ENCODE results near the gene MAPK8IP1. TPM values are rescaled to one million over a fixed set of nuclear protein-coding genes. Genes with fewer than 3 reads are reported as not detected.
A peak's percentile ranks its signal among the peaks of the same experiment; 100 is the strongest.
"Not testable (repeated sequence)": the region's sequence is repeated elsewhere in the genome, so short reads cannot be mapped to it uniquely, and the experiment has no call there.

Gene MAPK8IP1
- polyA plus RNA-seq (2011; rRNA removed) (5.6 and 8.7 TPM in 2 replicates), polyA minus RNA-seq (2011; rRNA and poly(A)+ RNA removed) (7.8 and 11.2 TPM in 2 replicates)

- ChIA-PET CTCF (interaction anchor here (5.2 kb wide), 1 partner anchor 12 kb away, joined by 30 read pairs; no protein-coding TSS in a partner anchor), POLR2A (no interaction called here)
- H3K27me3 ChIP-seq (ENCODE audit: control insufficient read depth, insufficient read depth, low read length), result peaks cover 3% of the 10 kb centered on the region; the same call in 1 of the 2 replicates
- peak within 1 kb of the TSS; percentile 37 for H3K4me3 ChIP-seq (ENCODE audit: low read depth, low read length)
- peaks cover 3% of the 10 kb centered on the region for H3K36me3 ChIP-seq (ENCODE audit: control insufficient read depth, insufficient read depth, low read length)
- no peak for DNase-seq (ENCODE audit: low read depth)
- TF ChIP-seq CTCF (IDR thresholded peaks at IDR 0.05; ENCODE audit: insufficient read depth, low read depth, low read length), result no peak
These were observed at the start of gene MAPK8IP1 for GRCh38 chr11:45885274-45885920. TSS of gene MAPK8IP1 (plus strand) at chr11:45885651. CDS start at chr11:45885821, 170 bp downstream.

- H3K4me3 ChIP-seq (ENCODE audit: low read depth, low read length), result no peak overlapping the region
- no peaks in the 10 kb centered on the region for H3K36me3 ChIP-seq (ENCODE audit: control insufficient read depth, insufficient read depth, low read length)
- H3K27me3 ChIP-seq (ENCODE audit: control insufficient read depth, insufficient read depth, low read length), result no peaks in the 10 kb centered on the region; the same call in 1 of the 2 replicates
- no peak for TF ChIP-seq CTCF (IDR thresholded peaks at IDR 0.05; ENCODE audit: insufficient read depth, low read depth, low read length)
- POLR2A ChIA-PET, result no interaction called here
- CTCF ChIA-PET, result interaction anchor here (0.7 kb wide), 1 partner anchor 8 kb away, joined by 5 read pairs; no protein-coding TSS in a partner anchor
- no peak for DNase-seq (ENCODE audit: low read depth)
These were observed 46.2 kb upstream of the MAPK8IP1 start for GRCh38 chr11:45839204-45839603.

- DNase-seq (ENCODE audit: low read depth); CTCF ChIA-PET; POLR2A ChIA-PET; H3K4me3 ChIP-seq (ENCODE audit: low read depth, low read length); H3K36me3 ChIP-seq (ENCODE audit: control insufficient read depth, insufficient read depth, low read length); H3K27me3 ChIP-seq (ENCODE audit: control insufficient read depth, insufficient read depth, low read length): not testable (repeated sequence)
These were observed 45.2 kb upstream of the MAPK8IP1 start for GRCh38 chr11:45840251-45840650.

GRCh38 chr11:45843158-45843924, 42.1 kb upstream of the MAPK8IP1 start:
- POLR2A ChIA-PET, result interaction anchor here (0.7 kb wide), 1 partner anchor 74 kb away, joined by 3 read pairs; the partner anchor contains the start of gene PEX16
- CTCF ChIA-PET, result interaction anchor here (0.7 to 2.0 kb wide), 18 partner anchors 9 to 794 kb away, joined by 3 to 12 read pairs (median 6); no protein-coding TSS in a partner anchor
- peak; percentile 96 for TF ChIP-seq CTCF (IDR thresholded peaks at IDR 0.05; ENCODE audit: insufficient read depth, low read depth, low read length)
- H3K36me3 ChIP-seq (ENCODE audit: control insufficient read depth, insufficient read depth, low read length), result no peaks in the 10 kb centered on the region
- no peak overlapping the region for H3K4me3 ChIP-seq (ENCODE audit: low read depth, low read length)
- H3K27me3 ChIP-seq (ENCODE audit: control insufficient read depth, insufficient read depth, low read length), result no peaks in the 10 kb centered on the region
- DNase-seq (ENCODE audit: low read depth), result no peak

GRCh38 chr11:45844822-45845578, 40.5 kb upstream of the MAPK8IP1 start:
- no peak for DNase-seq (ENCODE audit: low read depth)
- POLR2A ChIA-PET, result no interaction called here
- Histone ChIP-seq H3K27me3 (ENCODE audit: control insufficient read depth, insufficient read depth, low read length) (no peaks in the 10 kb centered on the region), H3K4me3 (ENCODE audit: low read depth, low read length) (no peak overlapping the region), H3K36me3 (ENCODE audit: control insufficient read depth, insufficient read depth, low read length) (no peaks in the 10 kb centered on the region)
- CTCF ChIA-PET, result interaction anchor here (1.3 to 2.6 kb wide), 4 partner anchors 12 to 38 kb away, joined by 3 to 11 read pairs (median 8); no protein-coding TSS in a partner anchor
- no peak for TF ChIP-seq CTCF (IDR thresholded peaks at IDR 0.05; ENCODE audit: insufficient read depth, low read depth, low read length)
